Natural killer cell (primary cell): Measurements from ENCODE around the gene PRR36. TPM values are rescaled to one million over a fixed set of nuclear protein-coding genes. Genes with fewer than 3 reads are reported as not detected.

Experiments used
- total RNA-seq, 4 donors: library from RNA; stranded (reverse); fragments of 120-200 nt in 1 of 4; gene quantifications; one replicate each; pipeline versions ENCODE4 v1.2.3 to v1.2.4, GENCODE V29; 2013 to 2022

Gene PRR36
- total RNA-seq, 3 donors from 2014 or later (not counting 1 experiment from before 2014, with no cell fraction given): 0.11 to 0.13 (median 0.12) TPM

Other genes starting within 250 kb of the PRR36 start
- 10 to 100 TPM; 60.2 to 70.8 (median 67.7) TPM for gene XAB2, start 244.8 kb downstream of the PRR36 start, total RNA-seq
- 100 to 1,000 TPM in 2 of 3 donors, 10 to 100 TPM in 1; 92.0 to 139 (median 106) TPM for gene PET100, start 244.6 kb downstream of the PRR36 start, total RNA-seq
- 1 to 10 TPM; 5.4 to 8.4 (median 7.7) TPM for gene PCP2, start 240.7 kb downstream of the PRR36 start, total RNA-seq
- 100 to 1,000 TPM; 366 to 409 (median 384) TPM for gene STXBP2, start 237.3 kb downstream of the PRR36 start, total RNA-seq
- gene RETN, start 205.3 kb downstream of the PRR36 start, total RNA-seq: 1 to 10 TPM in 1 of 3 donors, not detected in 2; 3.8 TPM
- gene MCEMP1, start 197.3 kb downstream of the PRR36 start, total RNA-seq: 1 to 10 TPM in 2 of 3 donors, under 1 TPM in 1; 0.59 to 4.8 (median 1.8) TPM
- gene TRAPPC5, start 193.6 kb downstream of the PRR36 start, total RNA-seq: 10 to 100 TPM; 53.8 to 58.8 (median 54.2) TPM
- gene FCER2, start 172.3 kb downstream of the PRR36 start, total RNA-seq: 1 to 10 TPM in 2 of 3 donors, under 1 TPM in 1; 0.52 to 1.2 (median 1.0) TPM
- gene CLEC4G, start 142.3 kb downstream of the PRR36 start, total RNA-seq: not detected
- under 1 TPM in 1 of 3 donors, not detected in 2; 0.10 TPM for gene CD209, start 126.9 kb downstream of the PRR36 start, total RNA-seq
- not detected for gene CLEC4M, start 111.1 kb downstream of the PRR36 start, total RNA-seq
- 10 to 100 TPM in 2 of 3 donors, 1 to 10 TPM in 1; 9.6 to 13.5 (median 11.3) TPM for gene EVI5L, start 44.2 kb downstream of the PRR36 start, total RNA-seq
- not detected for gene LRRC8E, start 14.1 kb upstream of the PRR36 start, total RNA-seq
- gene MAP2K7, start 29.5 kb upstream of the PRR36 start, total RNA-seq: 100 to 1,000 TPM; 131 to 218 (median 159) TPM
- 1 to 10 TPM; 3.5 to 4.6 (median 4.4) TPM for gene TGFBR3L, start 40.4 kb upstream of the PRR36 start, total RNA-seq
- gene SNAPC2, start 45.9 kb upstream of the PRR36 start, total RNA-seq: 10 to 100 TPM; 22.1 to 32.4 (median 27.1) TPM
- gene CTXN1, start 51.7 kb upstream of the PRR36 start, total RNA-seq: under 1 TPM in 1 of 3 donors, not detected in 2; 0.39 TPM
- 100 to 1,000 TPM in 1 of 3 donors, 10 to 100 TPM in 2; 83.3 to 116 (median 89.4) TPM for gene TIMM44, start 69.3 kb upstream of the PRR36 start, total RNA-seq
- gene ELAVL1, start 131.3 kb upstream of the PRR36 start, total RNA-seq: 10 to 100 TPM; 36.9 to 43.9 (median 43.8) TPM
- gene CCL25, start 178.4 kb upstream of the PRR36 start, total RNA-seq: under 1 TPM in 1 of 3 donors, not detected in 2; 0.28 TPM